Transverse colon (tissue), 3 donors: ENCODE data around the gene FCGR3B.

Source experiments
- CTCF ChIP-seq, 5 experiments: fragments of 200-600 bp in 3 of 5; fragments of 450-650 bp in 2 of 5; sonication (generic) in 3 of 5; IDR thresholded peaks; 1 replicate in 2 of 5; 2 replicates in 3 of 5; pipeline ENCODE4 v1.5.1; 2016 to 2017; ENCODE audit warnings: antibody characterized with exemption in 5 of 5, inconsistent platforms in 3 of 5, mild to moderate bottlenecking in 2 of 5, moderate library complexity in 1 of 5
- EP300 ChIP-seq: sonication (generic); formaldehyde crosslinking; IDR thresholded peaks from one replicate; pipeline ENCODE4 v1.6.1; 2017; ENCODE audit warnings: antibody characterized with exemption, low read depth

GRCh38 chr1:161678500-161678899 is 47.5 kb upstream of the FCGR3B start:
- TF ChIP-seq CTCF (IDR thresholded peaks at IDR 0.05) (no peak), EP300 (no peak)
